Nephron (organoid): ENCODE measurements around the gene DRG2.
A peak's percentile ranks its signal among the peaks of the same experiment; 100 is the strongest.

Experiments used
- H3K27ac Mint-ChIP-seq, 3 experiments: 2 replicates each; pipeline ENCODE4 v1.8.0; 2020; ENCODE audit warnings: mixed read lengths in 3 of 3, mild to moderate bottlenecking in 2 of 3, moderate library complexity in 1 of 3
- H3K27me3 Mint-ChIP-seq: 2 replicates; pipeline ENCODE4 v1.8.0; 2021; ENCODE audit warnings: low read depth, mild to moderate bottlenecking, moderate library complexity, mixed read lengths
- H3K36me3 Mint-ChIP-seq: 2 replicates; pipeline ENCODE4 v1.8.0; 2020; ENCODE audit warnings: low read depth, mixed read lengths
- H3K4me1 Mint-ChIP-seq: 2 replicates; pipeline ENCODE4 v1.8.0; 2020; ENCODE audit warnings: mixed read lengths
- H3K4me3 Mint-ChIP-seq, 3 experiments: 2 replicates each; pipeline ENCODE4 v1.8.0; 2020; ENCODE audit warnings: mild to moderate bottlenecking in 3 of 3, mixed read lengths in 3 of 3, moderate library complexity in 2 of 3
- H3K9me3 Mint-ChIP-seq: 2 replicates; pipeline ENCODE4 v1.8.0; 2020; ENCODE audit warnings: mixed read lengths
- CTCF ChIP-seq, 3 experiments: fragments of 200-600 bp; sonication (generic); IDR thresholded peaks; one replicate each; pipeline ENCODE4 v1.5.0; 2021; ENCODE audit warnings: antibody characterized with exemption in 3 of 3; ENCODE audit not compliant: unreplicated experiment in 3 of 3

DRG2 gene

DNA sequence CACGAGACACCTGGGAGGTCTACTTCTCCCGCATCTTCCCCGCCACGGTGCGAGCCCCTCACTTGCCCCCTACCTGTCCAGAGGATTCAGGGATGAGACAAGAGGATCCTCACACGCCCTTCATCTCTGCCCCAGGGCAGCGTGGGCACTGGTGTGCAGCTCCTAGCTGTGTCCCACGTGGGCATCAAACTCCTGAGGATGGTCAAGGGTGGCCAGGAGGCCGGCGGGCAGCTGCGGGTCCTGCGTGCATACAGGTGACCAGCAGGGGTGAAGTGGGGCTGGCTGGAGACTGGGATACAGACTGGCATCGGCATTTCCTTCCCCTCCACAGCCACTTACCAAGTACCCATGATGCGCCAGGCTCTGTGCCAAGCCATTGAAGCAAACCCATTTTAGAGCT lies 67.4 kb downstream of the DRG2 start:
- Mint-ChIP-seq H3K36me3 (no peaks in the 10 kb centered on the region), H3K4me3 (no peak overlapping the region), H3K4me1 (peaks cover 22% of the 10 kb centered on the region), H3K27ac (peak overlapping the region in 1 of 3 experiments; percentile 56), H3K9me3 (no peaks in the 10 kb centered on the region), H3K27me3 (peaks cover 4% of the 10 kb centered on the region)
- no peak for TF ChIP-seq CTCF (IDR thresholded peaks at IDR 0.05; ENCODE audit: unreplicated experiment in 3 of 3)

GRCh38 chr17:18156171-18156975 lies 68.6 kb downstream of the DRG2 start:
- no peak for TF ChIP-seq CTCF (IDR thresholded peaks at IDR 0.05; ENCODE audit: unreplicated experiment in 3 of 3)
- H3K9me3 Mint-ChIP-seq: no peaks in the 10 kb centered on the region

GRCh38 chr17:18156976-18157280 lies 69.2 kb downstream of the DRG2 start:
- no peaks in the 10 kb centered on the region for H3K9me3 Mint-ChIP-seq
- H3K36me3 Mint-ChIP-seq: no peaks in the 10 kb centered on the region

More at GRCh38 chr17:18156171-18156975, 68.6 kb downstream of the DRG2 start:
- H3K27ac Mint-ChIP-seq: peak overlapping the region in 1 of 3 experiments; percentile 61
- peaks cover 9% of the 10 kb centered on the region for H3K27me3 Mint-ChIP-seq
- no peaks in the 10 kb centered on the region for H3K36me3 Mint-ChIP-seq
- H3K4me1 Mint-ChIP-seq: peaks cover 34% of the 10 kb centered on the region
- H3K4me3 Mint-ChIP-seq: no peak overlapping the region

More at GRCh38 chr17:18156976-18157280, 69.2 kb downstream of the DRG2 start:
- H3K27ac Mint-ChIP-seq: no peak overlapping the region
- TF ChIP-seq CTCF (IDR thresholded peaks at IDR 0.05; ENCODE audit: unreplicated experiment in 3 of 3): no peak
- H3K4me1 Mint-ChIP-seq: peaks cover 35% of the 10 kb centered on the region
- peaks cover 12% of the 10 kb centered on the region for H3K27me3 Mint-ChIP-seq
- H3K4me3 Mint-ChIP-seq: no peak overlapping the region
